NCI-H2227 treated with DMSO at 0.1 percent for 48 hours (cell line): ENCODE measurements around the gene SYT1.

Experiments used
- DNase-seq: peaks from one replicate; lab custom pipeline; 2025; lab: John Stamatoyannopoulos, UW

The SYT1 gene

DNA sequence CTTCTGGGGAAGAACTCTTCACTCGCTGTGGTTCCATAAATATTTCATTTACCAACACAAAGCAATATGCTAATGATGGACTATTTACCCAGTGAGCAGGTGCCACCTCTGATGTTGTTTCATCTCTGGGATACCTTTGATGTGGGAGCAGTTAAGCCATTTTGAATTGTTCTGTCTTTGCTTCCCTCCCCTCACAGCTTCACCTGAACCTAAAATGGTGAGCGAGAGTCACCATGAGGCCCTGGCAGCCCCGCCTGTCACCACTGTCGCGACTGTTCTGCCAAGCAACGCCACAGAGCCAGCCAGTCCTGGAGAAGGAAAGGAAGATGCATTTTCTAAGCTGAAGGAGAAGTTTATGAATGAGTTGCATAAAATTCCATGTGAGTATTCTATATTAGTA, 352.7 kb downstream of the SYT1 start:
- DNase-seq = no peak

GRCh38 chr12:79223210-79223609, 358.6 kb downstream of the SYT1 start:
- DNase-seq = no peak

DNA sequence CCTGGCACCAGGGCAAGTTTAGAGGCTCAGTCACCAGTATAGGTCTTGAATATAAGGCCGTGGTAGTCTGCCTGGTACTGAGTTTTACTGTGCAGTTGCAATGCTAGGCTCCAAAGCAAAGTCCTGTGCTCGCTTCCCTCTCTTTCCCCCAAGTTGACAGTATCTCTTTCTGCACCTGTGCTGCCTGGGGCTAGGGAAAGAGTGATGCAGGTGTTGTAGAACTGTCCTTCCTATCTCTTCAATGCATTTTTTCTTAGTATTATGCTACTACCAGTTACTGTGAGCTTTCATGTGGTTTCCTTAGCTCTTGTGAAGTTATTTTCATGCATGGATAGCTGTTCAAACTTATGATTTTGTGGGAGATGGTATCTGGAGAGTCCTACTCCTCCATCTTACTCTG, 359.2 kb downstream of the SYT1 start:
- no peak for DNase-seq

- no peak for DNase-seq
These were observed 362.5 kb downstream of the SYT1 start for GRCh38 chr12:79227091-79227490.

DNA sequence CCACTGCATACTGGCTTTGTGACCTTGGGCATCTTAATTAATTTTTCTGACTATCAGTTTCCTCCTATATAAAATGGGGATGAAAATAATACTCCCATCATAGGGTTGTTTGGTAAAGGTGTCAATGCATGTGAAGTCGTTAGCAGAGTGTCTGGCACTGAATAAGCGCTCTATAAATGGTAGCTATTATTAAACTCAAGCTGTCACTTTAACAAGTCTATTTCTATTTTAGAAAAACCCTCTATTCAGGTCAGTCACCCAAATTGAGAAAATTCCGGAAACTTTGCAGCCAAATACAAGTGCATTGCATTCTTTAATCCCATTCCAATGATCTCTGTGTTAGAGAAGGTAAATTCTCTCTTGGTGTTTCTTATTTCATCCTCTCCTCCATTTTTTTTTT, 363.1 kb downstream of the SYT1 start:
- DNase-seq = no peak

DNA sequence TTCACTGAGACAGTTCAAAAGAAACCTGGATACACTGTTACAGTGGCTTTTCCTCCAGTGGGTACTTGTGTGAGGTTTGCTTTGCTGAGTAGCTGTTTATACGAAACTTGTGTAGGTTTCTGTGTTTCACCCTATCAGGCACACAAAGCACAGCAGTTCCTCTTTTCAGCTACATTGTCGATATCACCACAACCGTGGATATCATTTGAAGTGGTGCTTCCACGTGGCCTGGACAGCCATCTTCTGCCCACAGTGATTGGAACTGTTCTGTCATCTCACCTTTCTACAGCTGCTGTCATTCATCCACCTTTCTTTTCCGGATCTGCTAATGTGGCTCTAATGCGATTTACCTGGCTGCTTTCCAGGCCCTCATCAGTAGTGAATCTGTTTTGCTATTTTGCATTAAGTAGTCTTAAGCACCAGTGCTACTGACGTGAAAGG, 368.8 kb downstream of the SYT1 start:
- no peak for DNase-seq

GRCh38 chr12:79236920-79237319, 372.3 kb downstream of the SYT1 start:
- no peak for DNase-seq

DNA sequence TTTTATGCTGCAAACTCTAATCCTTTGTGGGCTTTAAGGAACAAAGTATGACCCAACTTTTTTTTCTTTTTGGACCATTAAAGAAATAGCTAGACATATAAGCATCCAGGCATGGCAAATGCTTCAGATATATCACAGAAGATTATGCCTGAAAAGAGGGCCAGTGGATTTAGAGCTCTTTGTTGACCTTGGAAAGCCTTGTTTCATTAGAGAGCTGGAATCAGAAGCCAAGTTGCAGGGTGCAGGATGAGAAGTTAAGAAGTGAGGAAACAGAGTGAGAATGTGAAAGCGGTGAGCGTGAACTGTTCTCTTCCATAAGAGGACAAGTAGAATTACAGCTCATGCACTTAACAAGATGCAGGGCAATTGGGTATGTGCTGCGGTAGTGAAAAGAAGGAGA, 373.7 kb downstream of the SYT1 start:
- no peak for DNase-seq

GRCh38 chr12:79247494-79247893, 382.9 kb downstream of the SYT1 start:
- DNase-seq = no peak

GRCh38 chr12:79250186-79250585, 385.6 kb downstream of the SYT1 start:
- DNase-seq = no peak

- DNase-seq = no peak
These were observed 386.6 kb downstream of the SYT1 start for GRCh38 chr12:79250960-79251755.

DNA sequence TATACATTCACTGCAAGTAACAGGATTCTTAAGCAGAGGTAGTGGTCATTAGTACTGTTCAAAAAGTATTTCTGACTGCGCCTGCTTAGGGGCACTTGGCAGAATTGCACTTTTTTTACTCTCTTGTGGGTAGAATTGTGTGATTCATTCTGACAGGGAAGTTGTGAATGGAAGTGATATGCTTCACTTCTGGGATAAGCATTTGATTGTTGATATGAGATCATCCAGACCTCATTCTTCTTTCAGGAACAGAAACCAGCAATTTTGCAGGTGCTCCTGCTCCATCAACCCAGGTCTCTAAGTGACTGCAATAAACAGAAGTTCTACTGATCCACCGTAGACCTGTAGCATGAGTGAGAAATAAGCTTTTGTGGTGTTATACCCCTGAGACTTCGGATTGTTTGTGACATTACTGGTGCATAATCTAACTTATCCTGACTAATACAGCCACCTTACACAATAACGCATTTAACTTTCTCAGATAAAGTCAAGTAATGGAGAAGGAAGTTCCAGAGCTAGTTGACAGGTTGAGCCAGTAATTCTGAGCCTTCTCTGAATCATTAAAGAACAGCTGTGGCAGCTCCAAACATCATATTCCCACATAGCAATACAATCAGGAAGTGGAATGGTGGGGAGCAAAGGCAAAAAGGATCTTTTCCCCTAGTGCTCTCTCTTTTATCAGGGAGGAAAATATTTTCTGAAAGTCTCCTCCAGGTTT, 387.9 kb downstream of the SYT1 start:
- DNase-seq = no peak

DNA sequence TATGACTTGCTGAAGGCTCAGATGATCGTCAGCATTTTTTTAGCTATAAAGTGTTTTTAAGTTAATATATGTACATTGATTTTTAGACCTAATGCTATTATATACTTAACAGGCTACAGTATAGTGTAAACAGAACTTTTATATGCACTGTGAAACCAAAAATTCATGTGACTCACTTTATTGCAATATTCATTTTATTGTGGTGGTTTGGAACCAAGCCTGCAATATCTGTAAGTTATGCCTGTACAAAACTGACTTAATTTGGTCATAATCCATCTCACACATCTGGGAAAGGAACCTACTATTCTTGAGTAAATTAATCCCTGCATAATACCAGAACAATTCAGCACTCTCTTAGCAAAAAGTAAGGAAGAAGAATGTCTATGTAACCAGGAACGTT, 390.7 kb downstream of the SYT1 start:
- no peak for DNase-seq

- no peak for DNase-seq
These were observed 396.3 kb downstream of the SYT1 start for GRCh38 chr12:79260923-79261322.

DNA sequence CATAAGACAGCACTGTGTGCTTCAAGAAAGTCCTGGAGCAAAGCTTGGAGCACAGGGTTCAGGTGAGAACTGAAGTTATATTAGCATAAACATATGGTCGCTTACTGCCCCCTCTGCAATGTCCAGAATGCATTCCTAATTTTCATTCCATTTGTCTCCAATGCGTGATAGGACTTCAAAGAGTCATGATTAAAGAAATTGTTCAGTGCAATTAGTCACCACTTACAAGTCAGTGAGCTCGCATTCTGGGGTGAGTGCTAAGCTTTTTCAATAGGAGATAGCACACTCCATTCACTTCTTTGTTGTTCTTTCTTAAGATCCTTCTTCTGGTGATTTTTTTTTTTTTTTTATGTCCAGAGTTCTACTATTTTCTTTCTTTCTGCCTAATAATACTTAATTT, 398.4 kb downstream of the SYT1 start:
- DNase-seq = no peak

- no peak for DNase-seq
These were observed 402.0 kb downstream of the SYT1 start for GRCh38 chr12:79266343-79267144.

- no peak for DNase-seq
These were observed 403.0 kb downstream of the SYT1 start for GRCh38 chr12:79267580-79267979.

DNA sequence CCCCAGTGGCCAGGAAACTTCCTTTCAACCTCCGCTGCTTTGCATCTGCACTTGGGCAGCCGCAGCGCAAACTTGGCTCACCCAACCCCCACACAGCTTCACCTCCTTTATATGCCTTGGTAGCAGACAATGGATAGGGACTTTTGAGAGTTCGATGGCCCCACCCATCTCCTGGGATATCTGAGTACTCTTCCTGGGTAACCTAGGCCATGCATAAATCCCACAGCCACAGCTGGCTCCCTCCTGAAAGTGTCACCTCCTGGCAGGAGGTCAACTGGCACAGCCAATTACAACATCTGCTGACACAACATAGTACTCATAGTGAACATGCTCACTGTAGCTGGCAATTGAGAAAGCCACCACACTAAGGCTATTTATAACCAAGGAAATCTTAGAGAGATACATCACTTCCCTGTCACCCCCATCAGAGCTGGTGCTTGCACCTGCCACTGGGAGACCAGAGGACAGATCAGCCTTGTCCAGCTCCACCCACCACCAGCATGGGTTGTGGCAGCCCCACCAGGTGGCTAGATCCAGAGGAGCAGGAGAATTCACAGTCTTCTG, 410.0 kb downstream of the SYT1 start:
- no peak for DNase-seq

DNA sequence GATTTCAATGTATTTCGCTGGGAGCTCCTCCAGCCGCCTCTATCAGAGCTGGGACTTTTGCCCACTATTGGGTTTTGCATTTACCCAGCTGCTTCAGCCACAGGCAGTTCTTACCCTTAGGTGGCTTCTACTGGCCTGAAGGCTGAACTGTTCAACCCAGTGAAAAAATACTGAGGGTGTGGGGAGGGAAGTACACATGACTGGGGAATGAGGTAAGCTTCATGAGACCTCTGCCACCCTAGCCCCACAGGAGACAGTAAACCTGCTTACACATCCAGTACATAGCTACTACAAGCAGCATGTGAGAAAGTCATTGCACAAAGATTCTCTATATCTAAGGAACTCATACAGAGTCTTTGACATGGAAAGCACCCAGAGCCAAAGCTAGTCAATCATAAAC, 411.1 kb downstream of the SYT1 start:
- no peak for DNase-seq

GRCh38 chr12:79283364-79283763, 418.8 kb downstream of the SYT1 start:
- no peak for DNase-seq

DNA sequence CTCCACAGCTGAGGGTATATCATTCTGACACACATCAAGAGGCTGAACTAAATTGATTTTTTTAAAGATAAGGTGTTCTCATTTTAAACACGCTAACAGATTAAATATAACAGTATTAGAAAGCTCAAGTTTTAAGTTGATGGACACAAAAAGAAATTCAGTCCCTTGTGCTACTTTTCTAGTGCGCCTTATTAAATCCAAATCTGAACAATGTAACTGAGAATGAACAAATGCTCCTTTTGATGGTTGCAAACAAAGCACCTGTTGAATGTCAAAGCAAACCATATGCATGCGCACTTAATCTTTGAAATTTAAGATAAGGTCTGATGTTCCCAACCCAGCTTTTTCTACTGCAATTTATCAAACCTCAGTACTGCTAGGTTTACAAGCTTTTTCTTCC, 424.3 kb downstream of the SYT1 start:
- DNase-seq = no peak

- no peak for DNase-seq
These were observed 427.1 kb downstream of the SYT1 start for GRCh38 chr12:79291711-79292110.
